OCI-LY3 (cell line): Measurements from ENCODE around the gene ATP7B.

ENCODE experiments used
- H2AFZ ChIP-seq: fragments of 200-600, 300-600 bp; shearing (Covaris generic); 2 replicates; pipeline ENCODE4 v1.6.0; 2014; ENCODE audit warnings: antibody characterized with exemption, low read depth, low read length
- H3K27ac ChIP-seq: fragments of 200-600, 300-600 bp; sonication (generic); 2 replicates; pipeline ENCODE4 v1.5.1; 2014; ENCODE audit warnings: mild to moderate bottlenecking, low read length, moderate library complexity, mixed read lengths
- H3K27me3 ChIP-seq: fragments of 200-600, 300-600 bp; sonication (generic); 2 replicates; pipeline ENCODE4 v1.6.1; 2014; ENCODE audit warnings: low read depth, low read length, mixed read lengths
- H3K36me3 ChIP-seq: fragments of 200-600, 300-600 bp; sonication (generic); replicated peaks from 2 replicates; pipeline ENCODE3; 2014; ENCODE audit warnings: low read depth, low read length, mixed read lengths
- H3K4me1 ChIP-seq: fragments of 300-600, 200-600 bp; sonication (generic); 2 replicates; pipeline ENCODE4 v1.6.1; 2014; ENCODE audit warnings: low read length, mixed read lengths
- H3K4me2 ChIP-seq: fragments of 200-600, 300-600 bp; sonication (generic); 2 replicates; pipeline ENCODE4 v1.6.1; 2014; ENCODE audit warnings: low read length, mixed read lengths
- H3K4me3 ChIP-seq: fragments of 300-600, 200-600 bp; sonication (generic); 2 replicates; pipeline ENCODE4 v1.5.1; 2014; ENCODE audit warnings: antibody characterized with exemption, mild to moderate bottlenecking, low read length, moderate library complexity
- H3K79me2 ChIP-seq: fragments of 300-600, 200-600 bp; shearing (Covaris generic); 2 replicates; pipeline ENCODE4 v1.6.1; 2014; ENCODE audit warnings: mild to moderate bottlenecking, low read length, mixed read lengths
- H3K9ac ChIP-seq: fragments of 300-600, 200-600 bp; shearing (Covaris generic); 2 replicates; pipeline ENCODE4 v1.6.0; 2014; ENCODE audit warnings: mild to moderate bottlenecking, low read length, moderate library complexity
- H3K9me3 ChIP-seq: fragments of 200-600, 300-600 bp; shearing (Covaris generic); 2 replicates; pipeline ENCODE4 v1.6.1; 2014; ENCODE audit warnings: low read length, mixed read lengths; ENCODE audit not compliant: insufficient read depth
- H4K20me1 ChIP-seq: fragments of 200-600, 300-600 bp; sonication (generic); 2 replicates; pipeline ENCODE4 v1.6.1; 2016; ENCODE audit warnings: low read length, mixed read lengths; ENCODE audit not compliant: insufficient read depth
- CTCF ChIP-seq: fragments of 200-600, 300-600 bp; sonication (generic); IDR thresholded peaks from 2 replicates; pipeline ENCODE4 v1.5.1; 2014; ENCODE audit warnings: antibody characterized with exemption, low read length, low read depth
- EZH2phosphoT487 ChIP-seq: fragments of 200-600 bp; shearing (Covaris generic); IDR thresholded peaks from 2 replicates; pipeline ENCODE4 v1.6.1; 2018; ENCODE audit warnings: antibody characterized with exemption, mixed run types, low read depth

ATP7B gene

GRCh38 chr13:51976890-51977289 lies 34.4 kb downstream of the ATP7B start:
- Histone ChIP-seq H3K27ac (no peak overlapping the region), H3K9me3 (no peaks in the 10 kb centered on the region), H4K20me1 (no peaks in the 10 kb centered on the region), H3K4me1 (peaks cover 4% of the 10 kb centered on the region; the same call in 1 of the 2 replicates), H3K36me3 (no peaks in the 10 kb centered on the region), H3K27me3 (no peaks in the 10 kb centered on the region), H3K9ac (no peak overlapping the region), H3K4me3 (no peak overlapping the region), H3K4me2 (no peak overlapping the region), H2AFZ (no peak overlapping the region), H3K79me2 (no peaks in the 10 kb centered on the region)
- TF ChIP-seq EZH2phosphoT487 (no peak), CTCF (no peak)

- Histone ChIP-seq H3K4me2 (no peak overlapping the region), H3K4me1 (peaks cover 4% of the 10 kb centered on the region; the same call in 1 of the 2 replicates), H3K79me2 (no peaks in the 10 kb centered on the region), H3K9me3 (no peaks in the 10 kb centered on the region), H3K9ac (no peak overlapping the region), H4K20me1 (no peaks in the 10 kb centered on the region), H2AFZ (no peak overlapping the region), H3K27me3 (no peaks in the 10 kb centered on the region), H3K27ac (no peak overlapping the region), H3K36me3 (no peaks in the 10 kb centered on the region), H3K4me3 (no peak overlapping the region)
- TF ChIP-seq CTCF = no peak
- TF ChIP-seq EZH2phosphoT487 = no peak
Measured at GRCh38 chr13:51976423-51976822, 34.8 kb downstream of the ATP7B start.

- no peaks in the 10 kb centered on the region for H3K9me3 ChIP-seq
- H3K4me2 ChIP-seq = no peak overlapping the region
- H4K20me1 ChIP-seq = no peaks in the 10 kb centered on the region
- H3K27ac ChIP-seq = no peak overlapping the region
- no peak overlapping the region for H3K9ac ChIP-seq
- no peaks in the 10 kb centered on the region for H3K27me3 ChIP-seq
- no peaks in the 10 kb centered on the region for H3K36me3 ChIP-seq
- H3K4me1 ChIP-seq = peaks cover 4% of the 10 kb centered on the region; the same call in 1 of the 2 replicates
- H2AFZ ChIP-seq = no peak overlapping the region
- H3K4me3 ChIP-seq = no peak overlapping the region
- H3K79me2 ChIP-seq = no peaks in the 10 kb centered on the region
- TF ChIP-seq CTCF (no peak), EZH2phosphoT487 (no peak)
Measured at GRCh38 chr13:51974482-51974881, 36.8 kb downstream of the ATP7B start.

- no peak overlapping the region for H3K4me2 ChIP-seq
Measured at GRCh38 chr13:51971520-51972426, 39.5 kb downstream of the ATP7B start.

More at GRCh38 chr13:51971520-51972426, 39.5 kb downstream of the ATP7B start:
- H2AFZ ChIP-seq = no peak overlapping the region
- no peak overlapping the region for H3K9ac ChIP-seq
- no peaks in the 10 kb centered on the region for H3K9me3 ChIP-seq
- H4K20me1 ChIP-seq = no peaks in the 10 kb centered on the region
- H3K4me3 ChIP-seq = no peak overlapping the region
- no peak for TF ChIP-seq EZH2phosphoT487
- H3K27ac ChIP-seq = no peak overlapping the region
- no peaks in the 10 kb centered on the region for H3K79me2 ChIP-seq
- H3K27me3 ChIP-seq = no peaks in the 10 kb centered on the region
- H3K36me3 ChIP-seq = no peaks in the 10 kb centered on the region
- peaks cover 4% of the 10 kb centered on the region; the same call in 1 of the 2 replicates for H3K4me1 ChIP-seq
